ENCODE results near the gene SUDS3.
A peak's percentile ranks its signal among the peaks of the same experiment; 100 is the strongest.

- no peak for TF ChIP-seq USF1 (IDR thresholded peaks at IDR 0.05; ENCODE audit: borderline replicate concordance, extremely low read length, insufficient read depth, low read depth, low read length)
- TF ChIP-seq CTCF (IDR thresholded peaks at IDR 0.05 in 2 of 3, conservative IDR thresholded peaks at IDR 0.05 in 1 of 3; ENCODE audit: control insufficient read depth in 2 of 3, extremely low read depth in 1 of 3, insufficient read depth in 1 of 3, low read depth in 3 of 3, low read length in 3 of 3) = peak; percentile 23 to 28 (median 28); a peak in 4 of 6 replicates
- TF ChIP-seq NKRF (conservative IDR thresholded peaks at IDR 0.05) = no peak
- no peak for TF ChIP-seq NBN (IDR thresholded peaks at IDR 0.05)
- no peak for TF ChIP-seq SIX5 (IDR thresholded peaks at IDR 0.05; ENCODE audit: low read depth, low read length, severe bottlenecking)
- TF ChIP-seq CHD2 (IDR thresholded peaks at IDR 0.05; ENCODE audit: borderline replicate concordance, low read depth, low read length) = no peak
- TF ChIP-seq E2F8 (IDR thresholded peaks at IDR 0.05; ENCODE audit: low read depth, partially characterized antibody) = no peak
- no peak for TF ChIP-seq EZH2 (IDR thresholded peaks at IDR 0.05; ENCODE audit: borderline replicate concordance, control insufficient read depth, low read depth, low read length)
Measured at GRCh38 chr12:118436002-118436730, 59.8 kb downstream of the SUDS3 start.
